Uterus (tissue), 2 donors: ENCODE data around the gene S1PR4.

Experiments
- POLR2A ChIP-seq, 2 donors: fragments of 450-650 bp; IDR thresholded peaks; one replicate each; pipeline ENCODE4 v1.6.1; 2016; ENCODE audit warnings: antibody characterized with exemption in 2 of 2, mild to moderate bottlenecking in 1 of 2, moderate library complexity in 1 of 2
- TF ChIP-seq, protein P1 (sequence below), 4 experiments: fragments of 200-600 bp in 2 of 4; fragments of 450-650 bp in 2 of 4; sonication (generic) in 2 of 4; IDR thresholded peaks; one replicate each; pipeline ENCODE4 v1.5.1; 2016 to 2019; ENCODE audit warnings: antibody characterized with exemption in 4 of 4, mild to moderate bottlenecking in 2 of 4, moderate library complexity in 1 of 4

DNA sequence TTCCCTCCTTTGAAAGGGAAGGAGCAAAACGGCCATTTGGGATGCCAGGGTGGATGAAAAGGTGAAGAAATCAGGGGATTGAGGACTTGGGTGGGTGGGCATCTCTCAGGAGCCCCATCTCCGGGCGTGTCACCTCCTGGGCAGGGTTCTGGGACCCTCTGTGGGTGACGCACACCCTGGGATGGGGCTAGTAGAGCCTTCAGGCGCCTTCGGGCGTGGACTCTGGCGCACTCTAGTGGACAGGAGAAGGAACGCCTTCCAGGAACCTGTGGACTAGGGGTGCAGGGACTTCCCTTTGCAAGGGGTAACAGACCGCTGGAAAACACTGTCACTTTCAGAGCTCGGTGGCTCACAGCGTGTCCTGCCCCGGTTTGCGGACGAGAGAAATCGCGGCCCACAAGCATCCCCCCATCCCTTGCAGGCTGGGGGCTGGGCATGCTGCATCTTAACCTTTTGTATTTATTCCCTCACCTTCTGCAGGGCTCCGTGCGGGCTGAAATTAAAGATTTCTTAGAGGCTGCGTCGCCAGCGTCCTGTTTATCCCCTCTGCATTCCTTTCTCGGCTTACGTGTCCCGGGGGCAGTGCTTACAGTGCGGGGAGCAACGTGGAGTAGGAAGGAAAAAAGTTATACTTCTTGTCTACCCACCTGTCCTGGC lies 15.2 kb upstream of the S1PR4 start:
- TF ChIP-seq, protein P1, sequence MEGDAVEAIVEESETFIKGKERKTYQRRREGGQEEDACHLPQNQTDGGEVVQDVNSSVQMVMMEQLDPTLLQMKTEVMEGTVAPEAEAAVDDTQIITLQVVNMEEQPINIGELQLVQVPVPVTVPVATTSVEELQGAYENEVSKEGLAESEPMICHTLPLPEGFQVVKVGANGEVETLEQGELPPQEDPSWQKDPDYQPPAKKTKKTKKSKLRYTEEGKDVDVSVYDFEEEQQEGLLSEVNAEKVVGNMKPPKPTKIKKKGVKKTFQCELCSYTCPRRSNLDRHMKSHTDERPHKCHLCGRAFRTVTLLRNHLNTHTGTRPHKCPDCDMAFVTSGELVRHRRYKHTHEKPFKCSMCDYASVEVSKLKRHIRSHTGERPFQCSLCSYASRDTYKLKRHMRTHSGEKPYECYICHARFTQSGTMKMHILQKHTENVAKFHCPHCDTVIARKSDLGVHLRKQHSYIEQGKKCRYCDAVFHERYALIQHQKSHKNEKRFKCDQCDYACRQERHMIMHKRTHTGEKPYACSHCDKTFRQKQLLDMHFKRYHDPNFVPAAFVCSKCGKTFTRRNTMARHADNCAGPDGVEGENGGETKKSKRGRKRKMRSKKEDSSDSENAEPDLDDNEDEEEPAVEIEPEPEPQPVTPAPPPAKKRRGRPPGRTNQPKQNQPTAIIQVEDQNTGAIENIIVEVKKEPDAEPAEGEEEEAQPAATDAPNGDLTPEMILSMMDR (IDR thresholded peaks at IDR 0.05): peak; percentile 90 to 92 (median 91)
- TF ChIP-seq POLR2A (IDR thresholded peaks at IDR 0.05): no peak
